ENCODE measurements around the gene ZNF75A.
"Not testable (repeated sequence)": the region's sequence is repeated elsewhere in the genome, so short reads cannot be mapped to it uniquely, and the experiment has no call there.

Gene ZNF75A

DNA sequence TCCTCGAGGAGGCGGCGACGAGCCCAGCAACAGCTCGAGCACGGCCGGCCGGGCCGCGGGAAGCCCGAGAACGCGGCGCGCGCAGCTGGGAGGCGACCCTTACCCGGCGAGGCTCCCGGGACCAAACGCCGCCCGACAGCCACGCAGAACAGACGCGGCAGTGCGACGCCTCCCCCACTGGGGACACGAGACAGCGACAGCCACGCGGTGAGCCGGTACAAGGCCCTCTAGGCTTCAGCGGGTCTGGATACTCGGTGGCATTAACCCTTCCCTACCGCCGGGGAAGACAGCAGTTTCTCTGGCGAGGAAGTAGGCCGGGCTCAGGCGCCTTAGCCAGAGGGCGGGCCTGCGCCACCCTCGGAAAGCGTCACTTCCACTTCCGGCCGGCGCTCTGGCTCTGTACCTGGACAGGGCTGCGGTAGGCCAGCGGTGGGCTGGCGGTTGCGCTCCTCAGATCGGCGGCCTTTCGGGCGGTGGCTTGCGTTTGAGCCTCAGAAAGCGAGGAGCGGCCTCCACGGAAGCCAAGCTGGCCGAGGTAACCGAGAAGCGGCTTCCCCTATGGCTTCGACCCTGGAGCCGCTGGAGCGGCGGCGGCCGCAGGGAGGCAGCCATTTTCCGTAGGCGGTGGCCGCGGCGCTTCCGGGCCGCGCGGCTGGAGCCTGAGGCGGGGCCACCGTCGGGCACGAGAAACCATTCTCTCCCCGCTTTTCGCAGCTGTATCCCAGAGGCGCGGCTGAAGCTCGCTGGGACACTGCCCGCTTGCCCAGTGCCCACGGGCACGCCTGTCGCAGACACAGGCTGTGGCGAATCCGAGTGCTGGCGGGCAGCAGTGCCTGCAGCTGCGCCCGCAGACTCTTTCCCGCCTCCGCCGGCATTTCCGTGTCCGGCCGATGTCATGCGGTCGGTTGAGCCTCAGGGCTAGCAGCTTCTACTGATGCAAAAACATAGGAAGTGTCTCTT lies at the start of gene ZNF75A, which contains the start of gene TIGD7:
ZNF75A (plus strand) TSS at position 389 of the 960 bp plus-strand sequence. CDS start 2,932 bp downstream, outside the sequence.
TIGD7 (minus strand) TSS at position 322 of the 960 bp plus-strand sequence. CDS start 4,816 bp downstream, outside the sequence.
- peak; percentile 88 for DNase-seq (ENCODE audit: low spot score)

DNA sequence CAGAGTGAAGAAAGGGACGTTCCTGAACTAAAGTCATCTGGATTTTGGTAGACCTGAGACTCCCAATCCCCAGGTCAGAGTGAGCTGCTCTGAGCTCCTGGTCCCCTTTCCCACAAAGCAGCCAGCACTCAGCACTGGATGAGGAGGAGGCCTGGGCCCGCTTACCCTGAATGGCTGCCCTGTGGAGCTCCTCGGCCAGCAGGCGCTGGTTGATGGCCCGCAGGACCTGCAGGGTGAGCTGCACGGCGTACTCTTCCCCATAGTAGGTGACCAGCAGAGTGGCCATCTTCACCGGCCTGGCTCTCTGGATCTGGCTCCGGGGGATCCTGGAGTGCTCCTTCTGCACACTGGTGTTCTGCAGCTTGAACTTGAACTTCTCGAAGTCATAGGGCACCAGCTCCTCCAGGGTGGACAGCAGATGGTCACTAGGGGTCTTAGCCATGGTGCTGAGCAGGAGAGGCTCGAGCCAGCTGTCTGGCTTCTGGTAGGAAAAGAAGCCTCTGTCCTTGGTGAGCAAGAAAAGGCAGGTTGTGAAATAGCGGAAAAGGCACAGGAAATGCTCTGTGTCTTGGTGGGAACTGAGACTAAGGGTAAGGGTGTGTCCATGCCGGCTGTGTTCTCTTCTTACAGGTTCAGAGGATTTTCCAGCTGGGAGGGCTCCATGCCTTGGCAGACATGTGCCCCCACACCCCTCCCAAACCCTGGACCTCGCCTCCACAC lies 49.0 kb upstream of the ZNF75A start, which contains the start of gene MEFV:
MEFV (minus strand) TSS at position 488 of the 720 bp plus-strand sequence; CDS start at position 442, 46 bp downstream.
- no peak for DNase-seq (ENCODE audit: low spot score)

DNA sequence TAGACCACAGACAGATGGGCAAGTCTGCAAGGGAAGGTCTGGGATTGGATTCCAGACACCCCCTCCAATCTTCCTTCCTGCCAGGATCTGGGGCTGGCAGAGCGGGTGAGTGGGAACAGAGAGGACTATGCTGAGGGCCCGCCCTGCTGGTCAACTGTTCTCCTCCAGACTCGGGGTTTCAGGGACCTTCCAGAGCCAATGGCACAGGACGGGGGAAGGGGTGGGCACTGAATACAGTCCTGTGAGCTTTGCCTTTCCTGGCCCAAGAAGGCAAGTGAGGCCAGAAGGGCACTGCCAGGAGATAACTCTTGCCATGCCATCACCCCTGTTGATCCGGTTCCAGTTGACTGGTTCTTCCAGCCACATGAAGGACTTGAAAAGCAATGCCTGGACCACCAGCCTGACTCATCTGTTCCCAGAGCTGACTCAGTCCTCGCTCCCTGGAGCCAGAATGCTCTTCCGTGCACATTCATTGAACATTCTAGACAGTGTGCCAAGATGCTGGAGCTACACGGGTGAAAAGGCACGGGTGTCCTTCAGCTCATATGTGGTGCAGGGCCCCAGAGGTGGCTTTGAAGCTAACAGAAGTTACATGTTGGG lies 48.3 kb upstream of the ZNF75A start:
- no peak for DNase-seq (ENCODE audit: low spot score)

GRCh38 chr16:3259836-3260235 lies 45.5 kb upstream of the ZNF75A start:
- no peak for DNase-seq (ENCODE audit: low spot score)

GRCh38 chr16:3262517-3262916 lies 42.8 kb upstream of the ZNF75A start:
- no peak for DNase-seq (ENCODE audit: low spot score)

- DNase-seq (ENCODE audit: low spot score): peak; percentile 99
Measured at GRCh38 chr16:3264137-3265036, 40.9 kb upstream of the ZNF75A start.

DNA sequence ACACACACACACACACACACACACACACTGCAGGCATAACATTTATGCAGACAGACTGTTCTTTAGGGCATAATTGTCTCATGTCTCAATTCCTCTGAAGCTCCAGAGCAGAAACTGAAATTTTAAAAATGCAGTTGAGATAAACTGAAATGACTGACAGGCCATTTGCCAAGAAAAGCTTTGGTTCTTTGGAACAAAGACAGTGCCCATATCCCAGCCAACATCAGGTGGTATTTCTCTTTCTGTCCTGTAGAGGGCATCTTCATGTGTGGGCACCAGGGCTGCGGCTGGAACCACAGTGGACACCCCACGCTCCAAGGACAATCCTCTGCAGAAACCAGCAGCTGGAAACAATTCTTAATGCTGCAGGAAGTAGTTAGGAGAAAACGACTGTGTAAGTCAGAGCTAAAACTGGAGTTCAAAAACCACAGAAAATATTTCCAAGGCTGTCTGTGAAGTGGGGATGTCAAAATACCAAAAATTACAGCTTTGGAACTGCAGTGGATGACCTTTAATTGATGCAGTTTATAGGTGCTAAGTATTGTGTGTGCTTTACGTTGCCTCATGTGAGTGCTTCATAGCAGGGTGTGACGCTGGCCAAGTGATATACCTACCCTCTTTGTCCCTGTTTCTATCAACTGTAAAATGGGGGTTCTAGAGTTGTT lies 38.3 kb upstream of the ZNF75A start:
- peak; percentile 43 for DNase-seq (ENCODE audit: low spot score)

DNA sequence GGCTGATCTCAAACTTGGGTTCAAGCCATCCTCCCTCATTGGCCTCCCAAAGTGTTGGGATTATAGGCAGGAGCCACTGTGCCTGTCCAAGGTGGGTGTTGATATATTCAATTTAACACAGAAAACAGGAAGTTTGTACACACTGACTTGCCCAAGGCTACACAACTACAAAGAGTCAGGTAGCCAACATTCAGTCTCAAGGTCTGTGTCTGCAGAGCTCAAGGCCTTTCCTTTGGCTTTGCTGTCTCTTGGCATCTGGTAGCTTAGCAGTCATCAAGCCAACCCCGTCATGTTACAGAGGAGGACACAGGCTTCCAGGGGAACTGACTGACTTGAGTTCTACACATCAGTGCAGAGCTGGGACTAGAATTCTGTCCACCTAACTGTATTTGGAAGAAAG lies 37.0 kb upstream of the ZNF75A start:
- DNase-seq (ENCODE audit: low spot score): no peak

DNA sequence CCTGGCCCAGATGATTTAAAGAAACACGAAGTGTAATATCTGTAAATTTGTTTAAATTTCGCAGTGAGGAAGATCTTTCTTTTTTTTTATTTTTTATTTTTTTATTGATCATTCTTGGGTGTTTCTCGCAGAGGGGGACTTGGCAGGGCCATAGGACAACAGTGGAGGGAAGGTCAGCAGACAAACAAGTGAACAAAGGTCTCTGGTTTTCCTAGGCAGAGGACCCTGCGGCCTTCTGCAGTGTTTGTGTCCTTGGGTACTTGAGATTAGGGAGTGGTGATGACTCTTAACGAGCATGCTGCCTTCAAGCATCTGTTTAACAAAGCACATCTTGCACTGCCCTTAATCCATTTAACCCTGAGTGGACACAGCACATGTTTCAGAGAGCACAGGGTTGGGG lies 34.6 kb upstream of the ZNF75A start:
- not testable (repeated sequence) for DNase-seq (ENCODE audit: low spot score)

GRCh38 chr16:3271281-3271680 lies 34.0 kb upstream of the ZNF75A start:
- DNase-seq (ENCODE audit: low spot score): not testable (repeated sequence)

- DNase-seq (ENCODE audit: low spot score): no peak
Measured at GRCh38 chr16:3274490-3274889, 30.8 kb upstream of the ZNF75A start.

DNA sequence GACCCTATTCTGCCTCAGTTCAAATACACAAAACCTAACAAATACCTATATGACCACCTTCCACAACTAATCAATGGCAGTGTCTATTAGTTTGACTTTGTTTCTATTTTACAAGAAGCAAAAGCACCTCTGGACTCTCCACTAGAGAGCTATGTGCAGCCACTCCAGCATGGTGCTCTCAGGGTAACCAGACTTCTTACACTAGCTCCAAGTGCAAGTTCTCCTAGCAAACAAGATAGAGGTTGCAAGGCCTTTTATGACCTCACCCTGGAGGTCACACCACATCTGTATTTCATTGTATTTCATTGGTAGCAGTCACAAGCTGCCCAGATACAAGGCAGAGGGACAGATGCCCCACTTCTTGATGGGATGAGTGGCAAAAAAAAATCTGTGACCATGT lies 30.4 kb upstream of the ZNF75A start:
- DNase-seq (ENCODE audit: low spot score): no peak

GRCh38 chr16:3276679-3277078 lies 28.6 kb upstream of the ZNF75A start:
- no peak for DNase-seq (ENCODE audit: low spot score)

DNA sequence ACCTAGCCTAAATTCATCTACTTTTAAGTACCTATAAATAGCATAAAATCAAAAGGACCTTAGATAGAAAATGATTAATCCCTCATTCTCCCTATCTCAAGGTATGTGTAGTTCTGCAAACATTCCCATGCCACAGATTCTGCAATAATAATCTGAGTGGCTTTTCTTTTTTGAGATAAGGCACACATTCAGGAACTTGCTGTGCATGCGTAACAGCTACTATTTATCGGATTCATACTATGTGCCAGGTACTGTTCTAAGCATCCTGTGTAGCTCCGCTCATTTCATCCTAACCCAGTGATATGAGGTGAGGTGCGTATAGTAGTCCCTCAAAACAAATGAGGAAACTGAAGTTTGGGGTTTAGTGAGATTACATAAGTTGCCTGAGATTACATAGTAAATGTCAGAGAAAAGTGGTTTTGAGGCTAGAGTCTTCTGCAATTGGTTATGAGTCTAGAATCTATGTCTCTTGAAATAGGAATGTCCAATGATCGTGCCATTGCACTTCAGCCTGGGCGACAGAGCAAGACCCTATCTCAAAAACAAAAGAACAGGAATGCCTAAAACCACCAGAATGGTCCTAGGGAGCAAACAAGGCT lies 24.0 kb upstream of the ZNF75A start:
- no peak for DNase-seq (ENCODE audit: low spot score)

DNA sequence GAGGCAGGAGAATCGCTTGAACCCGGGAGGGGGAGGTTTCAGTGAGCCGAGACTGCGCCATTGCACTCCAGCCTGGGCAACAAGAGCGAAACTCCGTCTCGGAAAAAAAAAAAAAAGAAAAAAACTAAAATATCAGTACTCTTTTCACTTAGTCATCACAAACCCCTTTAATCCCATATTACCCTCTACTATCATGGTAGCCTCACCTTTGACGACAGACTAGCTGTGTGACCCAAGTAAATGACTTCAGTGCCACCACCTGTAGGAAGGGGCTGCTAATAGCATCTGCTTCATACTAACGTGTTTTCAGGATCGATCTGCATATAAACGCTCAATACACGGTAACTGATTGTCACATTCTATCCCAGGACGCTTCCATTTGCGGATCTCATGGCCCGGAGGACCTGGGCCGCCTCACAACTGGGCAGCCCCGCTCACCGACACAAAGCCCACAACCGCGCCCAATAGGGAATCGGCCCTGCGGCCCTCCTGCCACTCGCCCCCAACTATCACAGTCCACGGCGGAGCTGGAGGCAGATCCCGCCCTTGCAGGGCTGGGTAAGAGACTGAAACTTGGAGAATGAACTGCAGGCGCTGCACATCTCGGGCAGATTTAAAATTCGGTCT lies 23.1 kb upstream of the ZNF75A start:
- DNase-seq (ENCODE audit: low spot score): peak; percentile 79

- DNase-seq (ENCODE audit: low spot score): peak; percentile 99
Measured at GRCh38 chr16:3282730-3283542, 22.4 kb upstream of the ZNF75A start, which contains the start of gene ZNF263. TSS of gene ZNF263 (plus strand) at chr16:3283491. CDS start at chr16:3283819, 328 bp downstream.

GRCh38 chr16:3283543-3284447 lies 21.5 kb upstream of the ZNF75A start:
- DNase-seq (ENCODE audit: low spot score): no peak

GRCh38 chr16:3285131-3285530 lies 20.2 kb upstream of the ZNF75A start:
- DNase-seq (ENCODE audit: low spot score): no peak

Measured in hepatic stellate cell (primary cell).